ENCODE measurements around the gene MROH9.

DNA sequence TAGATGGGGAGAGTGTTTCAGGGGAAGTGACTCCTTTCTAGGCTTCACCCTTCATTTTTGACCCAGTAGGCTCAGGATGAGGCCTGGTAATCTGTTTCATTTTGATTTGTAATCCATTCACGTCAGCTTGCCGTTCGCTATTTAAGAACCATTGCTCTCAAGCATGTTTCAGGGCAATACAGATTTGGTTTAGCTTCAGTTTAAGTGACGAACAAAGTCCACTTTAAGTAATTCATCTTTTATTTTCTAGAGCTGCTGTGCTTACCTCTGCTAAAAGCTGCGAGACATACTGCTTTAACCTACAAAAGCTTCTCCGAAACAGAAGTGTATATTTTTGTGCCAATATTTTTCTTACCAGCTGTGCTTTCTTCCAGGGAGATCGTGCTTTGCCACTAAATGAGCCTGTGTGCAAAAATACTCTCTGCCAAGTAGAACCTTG lies 146.4 kb downstream of the MROH9 start:
- TF ChIP-seq POLR2A (IDR thresholded peaks at IDR 0.05) (no peak), POLR2AphosphoS5 (IDR thresholded peaks at IDR 0.05) (no peak), EP300 (IDR thresholded peaks at IDR 0.05) (no peak)
- TF ChIP-seq, protein P1, sequence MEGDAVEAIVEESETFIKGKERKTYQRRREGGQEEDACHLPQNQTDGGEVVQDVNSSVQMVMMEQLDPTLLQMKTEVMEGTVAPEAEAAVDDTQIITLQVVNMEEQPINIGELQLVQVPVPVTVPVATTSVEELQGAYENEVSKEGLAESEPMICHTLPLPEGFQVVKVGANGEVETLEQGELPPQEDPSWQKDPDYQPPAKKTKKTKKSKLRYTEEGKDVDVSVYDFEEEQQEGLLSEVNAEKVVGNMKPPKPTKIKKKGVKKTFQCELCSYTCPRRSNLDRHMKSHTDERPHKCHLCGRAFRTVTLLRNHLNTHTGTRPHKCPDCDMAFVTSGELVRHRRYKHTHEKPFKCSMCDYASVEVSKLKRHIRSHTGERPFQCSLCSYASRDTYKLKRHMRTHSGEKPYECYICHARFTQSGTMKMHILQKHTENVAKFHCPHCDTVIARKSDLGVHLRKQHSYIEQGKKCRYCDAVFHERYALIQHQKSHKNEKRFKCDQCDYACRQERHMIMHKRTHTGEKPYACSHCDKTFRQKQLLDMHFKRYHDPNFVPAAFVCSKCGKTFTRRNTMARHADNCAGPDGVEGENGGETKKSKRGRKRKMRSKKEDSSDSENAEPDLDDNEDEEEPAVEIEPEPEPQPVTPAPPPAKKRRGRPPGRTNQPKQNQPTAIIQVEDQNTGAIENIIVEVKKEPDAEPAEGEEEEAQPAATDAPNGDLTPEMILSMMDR (IDR thresholded peaks at IDR 0.05): no peak

Measured in stomach (tissue), 4 donors.